Measurements from ENCODE around the gene TOMM7.

GRCh38 chr7:22859641-22860290 is 37.1 kb upstream of the TOMM7 start:
- TF ChIP-seq, protein P1, sequence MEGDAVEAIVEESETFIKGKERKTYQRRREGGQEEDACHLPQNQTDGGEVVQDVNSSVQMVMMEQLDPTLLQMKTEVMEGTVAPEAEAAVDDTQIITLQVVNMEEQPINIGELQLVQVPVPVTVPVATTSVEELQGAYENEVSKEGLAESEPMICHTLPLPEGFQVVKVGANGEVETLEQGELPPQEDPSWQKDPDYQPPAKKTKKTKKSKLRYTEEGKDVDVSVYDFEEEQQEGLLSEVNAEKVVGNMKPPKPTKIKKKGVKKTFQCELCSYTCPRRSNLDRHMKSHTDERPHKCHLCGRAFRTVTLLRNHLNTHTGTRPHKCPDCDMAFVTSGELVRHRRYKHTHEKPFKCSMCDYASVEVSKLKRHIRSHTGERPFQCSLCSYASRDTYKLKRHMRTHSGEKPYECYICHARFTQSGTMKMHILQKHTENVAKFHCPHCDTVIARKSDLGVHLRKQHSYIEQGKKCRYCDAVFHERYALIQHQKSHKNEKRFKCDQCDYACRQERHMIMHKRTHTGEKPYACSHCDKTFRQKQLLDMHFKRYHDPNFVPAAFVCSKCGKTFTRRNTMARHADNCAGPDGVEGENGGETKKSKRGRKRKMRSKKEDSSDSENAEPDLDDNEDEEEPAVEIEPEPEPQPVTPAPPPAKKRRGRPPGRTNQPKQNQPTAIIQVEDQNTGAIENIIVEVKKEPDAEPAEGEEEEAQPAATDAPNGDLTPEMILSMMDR (conservative IDR thresholded peaks at IDR 0.05): no peak
- TF ChIP-seq EZH2 (IDR thresholded peaks at IDR 0.05; ENCODE audit: low read depth): no peak

Data from PC-9 (cell line).